ENCODE data around the gene MLKL. TPM values are rescaled to one million over a fixed set of nuclear protein-coding genes. Genes with fewer than 3 reads are reported as not detected.
"Not testable (repeated sequence)": the region's sequence is repeated elsewhere in the genome, so short reads cannot be mapped to it uniquely, and the experiment has no call there.

MLKL gene
- total RNA-seq, 1 donor from 2014 or later = 28.6 TPM

- Histone ChIP-seq H3K36me3 (peaks cover 70% of the 10 kb centered on the region), H3K4me1 (peaks cover 2% of the 10 kb centered on the region), H3K27me3 (no peaks in the 10 kb centered on the region), H3K4me3 (no peak overlapping the region), H3K9me3 (no peaks in the 10 kb centered on the region), H3K27ac (no peak overlapping the region)
- no peak for TF ChIP-seq CTCF (IDR thresholded peaks at IDR 0.05)
- DNase-seq (no peak), ATAC-seq (no peak)
- intact Hi-C loops (cut with DNase I) = no loop called here
Observed at GRCh38 chr16:74660383-74660782, 40.3 kb downstream of the MLKL start.

- no peak overlapping the region for H3K27ac ChIP-seq
- peaks cover 4% of the 10 kb centered on the region for H3K4me1 ChIP-seq
- no peaks in the 10 kb centered on the region for H3K9me3 ChIP-seq
- DNase-seq (no peak), ATAC-seq (no peak)
- H3K4me3 ChIP-seq = no peak overlapping the region
- peaks cover 68% of the 10 kb centered on the region for H3K36me3 ChIP-seq
- intact Hi-C loops (cut with DNase I) = no loop called here
- TF ChIP-seq CTCF (IDR thresholded peaks at IDR 0.05) = no peak
- H3K27me3 ChIP-seq = no peaks in the 10 kb centered on the region
Observed at GRCh38 chr16:74659041-74659440, 41.6 kb downstream of the MLKL start.

GRCh38 chr16:74657870-74658642 lies 42.6 kb downstream of the MLKL start:
- H3K27ac ChIP-seq = no peak overlapping the region
- peaks cover 5% of the 10 kb centered on the region for H3K4me1 ChIP-seq
- H3K4me3 ChIP-seq = no peak overlapping the region
- no peaks in the 10 kb centered on the region for H3K27me3 ChIP-seq
- no peaks in the 10 kb centered on the region for H3K9me3 ChIP-seq
- DNase-seq (no peak), ATAC-seq (no peak)
- TF ChIP-seq CTCF (IDR thresholded peaks at IDR 0.05) = no peak
- H3K36me3 ChIP-seq = peaks cover 58% of the 10 kb centered on the region
- intact Hi-C loops (cut with DNase I) = no loop called here

GRCh38 chr16:74654536-74655050 lies 46.1 kb downstream of the MLKL start:
- H3K4me3 ChIP-seq = no peak overlapping the region
- H3K27me3 ChIP-seq = no peaks in the 10 kb centered on the region
- intact Hi-C loops (cut with DNase I) = no loop called here
- H3K4me1 ChIP-seq = peaks cover 5% of the 10 kb centered on the region
- peaks cover 51% of the 10 kb centered on the region for H3K36me3 ChIP-seq
- TF ChIP-seq CTCF (IDR thresholded peaks at IDR 0.05) = no peak
- no peaks in the 10 kb centered on the region for H3K9me3 ChIP-seq
- no peak overlapping the region for H3K27ac ChIP-seq
- ATAC-seq = no peak
- DNase-seq = no peak

GRCh38 chr16:74652883-74653282 lies 47.8 kb downstream of the MLKL start:
- peaks cover 48% of the 10 kb centered on the region for H3K36me3 ChIP-seq
- H3K27ac ChIP-seq; H3K27me3 ChIP-seq; H3K4me1 ChIP-seq; H3K4me3 ChIP-seq; ATAC-seq; DNase-seq; intact Hi-C loops (cut with DNase I); H3K9me3 ChIP-seq: not testable (repeated sequence)

GRCh38 chr16:74652249-74652648 lies 48.4 kb downstream of the MLKL start:
- Histone ChIP-seq H3K36me3 (peaks cover 54% of the 10 kb centered on the region), H3K9me3 (no peaks in the 10 kb centered on the region), H3K4me3 (no peak overlapping the region), H3K4me1 (peaks cover 5% of the 10 kb centered on the region), H3K27me3 (no peaks in the 10 kb centered on the region), H3K27ac (no peak overlapping the region)
- ATAC-seq (no peak), DNase-seq (no peak)
- no peak for TF ChIP-seq CTCF (IDR thresholded peaks at IDR 0.05)
- intact Hi-C loops (cut with DNase I) = no loop called here
